Measurements from ENCODE around the gene STMN1. TPM values are rescaled to one million over a fixed set of nuclear protein-coding genes. Genes with fewer than 3 reads are reported as not detected.

The STMN1 gene
- total RNA-seq, 1 experiment from 2014 or later, result 418 TPM

DNA sequence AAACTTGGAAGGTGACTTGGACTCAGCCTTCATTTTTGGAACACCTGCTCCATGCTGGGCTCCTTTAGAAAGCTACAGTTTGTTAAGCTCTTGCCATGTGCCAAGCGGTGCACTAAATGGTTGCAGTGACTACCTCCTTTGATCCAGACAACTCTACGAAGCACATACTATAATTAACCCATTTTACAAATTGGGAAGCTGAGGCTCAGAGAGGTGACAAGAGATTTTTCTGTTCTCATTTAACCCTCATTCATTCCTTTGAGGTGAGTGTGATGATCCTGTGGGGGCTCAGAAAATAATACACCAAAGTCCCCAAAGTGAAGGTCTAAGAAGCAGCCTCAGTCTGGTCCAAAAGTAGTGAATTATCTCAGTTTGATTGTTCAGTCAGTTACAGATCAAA is 29.1 kb downstream of the STMN1 start:
- Mint-ChIP-seq H3K27ac (no peak overlapping the region), H3K9me3 (no peaks in the 10 kb centered on the region), H3K27me3 (ENCODE audit: low read depth) (peaks cover 21% of the 10 kb centered on the region), H3K4me3 (no peak overlapping the region), H3K36me3 (no peaks in the 10 kb centered on the region), H3K4me1 (peaks cover 12% of the 10 kb centered on the region)
- ChIA-PET CTCF (interaction anchor here (4.1 kb wide), 1 partner anchor 19 kb away, joined by 55 read pairs; no protein-coding TSS in a partner anchor), POLR2A (no interaction called here)
- ATAC-seq (no peak), DNase-seq (ENCODE audit: low spot score) (no peak)
- TF ChIP-seq SMAD4 (CRISPR knock-in tag; IDR thresholded peaks at IDR 0.05), result no peak
- TF ChIP-seq, protein P1, sequence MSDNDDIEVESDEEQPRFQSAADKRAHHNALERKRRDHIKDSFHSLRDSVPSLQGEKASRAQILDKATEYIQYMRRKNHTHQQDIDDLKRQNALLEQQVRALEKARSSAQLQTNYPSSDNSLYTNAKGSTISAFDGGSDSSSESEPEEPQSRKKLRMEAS (CRISPR knock-in tag; IDR thresholded peaks at IDR 0.05), result no peak
- TF ChIP-seq, protein P2, sequence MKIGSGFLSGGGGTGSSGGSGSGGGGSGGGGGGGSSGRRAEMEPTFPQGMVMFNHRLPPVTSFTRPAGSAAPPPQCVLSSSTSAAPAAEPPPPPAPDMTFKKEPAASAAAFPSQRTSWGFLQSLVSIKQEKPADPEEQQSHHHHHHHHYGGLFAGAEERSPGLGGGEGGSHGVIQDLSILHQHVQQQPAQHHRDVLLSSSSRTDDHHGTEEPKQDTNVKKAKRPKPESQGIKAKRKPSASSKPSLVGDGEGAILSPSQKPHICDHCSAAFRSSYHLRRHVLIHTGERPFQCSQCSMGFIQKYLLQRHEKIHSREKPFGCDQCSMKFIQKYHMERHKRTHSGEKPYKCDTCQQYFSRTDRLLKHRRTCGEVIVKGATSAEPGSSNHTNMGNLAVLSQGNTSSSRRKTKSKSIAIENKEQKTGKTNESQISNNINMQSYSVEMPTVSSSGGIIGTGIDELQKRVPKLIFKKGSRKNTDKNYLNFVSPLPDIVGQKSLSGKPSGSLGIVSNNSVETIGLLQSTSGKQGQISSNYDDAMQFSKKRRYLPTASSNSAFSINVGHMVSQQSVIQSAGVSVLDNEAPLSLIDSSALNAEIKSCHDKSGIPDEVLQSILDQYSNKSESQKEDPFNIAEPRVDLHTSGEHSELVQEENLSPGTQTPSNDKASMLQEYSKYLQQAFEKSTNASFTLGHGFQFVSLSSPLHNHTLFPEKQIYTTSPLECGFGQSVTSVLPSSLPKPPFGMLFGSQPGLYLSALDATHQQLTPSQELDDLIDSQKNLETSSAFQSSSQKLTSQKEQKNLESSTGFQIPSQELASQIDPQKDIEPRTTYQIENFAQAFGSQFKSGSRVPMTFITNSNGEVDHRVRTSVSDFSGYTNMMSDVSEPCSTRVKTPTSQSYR (CRISPR knock-in tag; IDR thresholded peaks at IDR 0.05), result no peak
- no peak for TF ChIP-seq IRF2 (CRISPR knock-in tag; IDR thresholded peaks at IDR 0.05; ENCODE audit: borderline replicate concordance, low read depth)
- TF ChIP-seq, protein P3, sequence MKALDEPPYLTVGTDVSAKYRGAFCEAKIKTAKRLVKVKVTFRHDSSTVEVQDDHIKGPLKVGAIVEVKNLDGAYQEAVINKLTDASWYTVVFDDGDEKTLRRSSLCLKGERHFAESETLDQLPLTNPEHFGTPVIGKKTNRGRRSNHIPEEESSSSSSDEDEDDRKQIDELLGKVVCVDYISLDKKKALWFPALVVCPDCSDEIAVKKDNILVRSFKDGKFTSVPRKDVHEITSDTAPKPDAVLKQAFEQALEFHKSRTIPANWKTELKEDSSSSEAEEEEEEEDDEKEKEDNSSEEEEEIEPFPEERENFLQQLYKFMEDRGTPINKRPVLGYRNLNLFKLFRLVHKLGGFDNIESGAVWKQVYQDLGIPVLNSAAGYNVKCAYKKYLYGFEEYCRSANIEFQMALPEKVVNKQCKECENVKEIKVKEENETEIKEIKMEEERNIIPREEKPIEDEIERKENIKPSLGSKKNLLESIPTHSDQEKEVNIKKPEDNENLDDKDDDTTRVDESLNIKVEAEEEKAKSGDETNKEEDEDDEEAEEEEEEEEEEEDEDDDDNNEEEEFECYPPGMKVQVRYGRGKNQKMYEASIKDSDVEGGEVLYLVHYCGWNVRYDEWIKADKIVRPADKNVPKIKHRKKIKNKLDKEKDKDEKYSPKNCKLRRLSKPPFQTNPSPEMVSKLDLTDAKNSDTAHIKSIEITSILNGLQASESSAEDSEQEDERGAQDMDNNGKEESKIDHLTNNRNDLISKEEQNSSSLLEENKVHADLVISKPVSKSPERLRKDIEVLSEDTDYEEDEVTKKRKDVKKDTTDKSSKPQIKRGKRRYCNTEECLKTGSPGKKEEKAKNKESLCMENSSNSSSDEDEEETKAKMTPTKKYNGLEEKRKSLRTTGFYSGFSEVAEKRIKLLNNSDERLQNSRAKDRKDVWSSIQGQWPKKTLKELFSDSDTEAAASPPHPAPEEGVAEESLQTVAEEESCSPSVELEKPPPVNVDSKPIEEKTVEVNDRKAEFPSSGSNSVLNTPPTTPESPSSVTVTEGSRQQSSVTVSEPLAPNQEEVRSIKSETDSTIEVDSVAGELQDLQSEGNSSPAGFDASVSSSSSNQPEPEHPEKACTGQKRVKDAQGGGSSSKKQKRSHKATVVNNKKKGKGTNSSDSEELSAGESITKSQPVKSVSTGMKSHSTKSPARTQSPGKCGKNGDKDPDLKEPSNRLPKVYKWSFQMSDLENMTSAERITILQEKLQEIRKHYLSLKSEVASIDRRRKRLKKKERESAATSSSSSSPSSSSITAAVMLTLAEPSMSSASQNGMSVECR (CRISPR knock-in tag; IDR thresholded peaks at IDR 0.05; ENCODE audit: borderline replicate concordance), result no peak
- TF ChIP-seq JUN (CRISPR knock-in tag; IDR thresholded peaks at IDR 0.05), result no peak

DNA sequence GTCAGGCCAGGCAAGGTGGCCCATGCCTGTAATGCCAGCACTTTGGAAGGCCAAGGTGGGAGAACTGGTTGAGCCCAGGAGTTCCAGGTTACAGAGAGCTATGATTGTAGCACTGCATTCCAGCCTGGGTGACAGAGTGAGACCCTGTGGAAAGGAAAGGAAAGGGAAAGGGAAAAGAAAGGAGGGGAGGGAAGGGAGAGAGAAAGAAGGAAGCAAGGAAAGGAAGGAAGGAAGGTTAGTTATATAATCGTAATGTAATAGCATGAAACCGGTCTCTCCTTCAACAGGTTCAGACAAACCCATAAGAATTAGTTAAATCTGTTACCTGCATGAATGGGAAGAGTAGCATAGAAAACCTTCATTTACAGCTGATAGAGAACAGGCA is 29.5 kb downstream of the STMN1 start:
- DNase-seq (ENCODE audit: low spot score), result no peak
- Mint-ChIP-seq H3K27me3 (ENCODE audit: low read depth) (peaks cover 21% of the 10 kb centered on the region), H3K9me3 (no peaks in the 10 kb centered on the region), H3K4me1 (peaks cover 13% of the 10 kb centered on the region), H3K4me3 (no peak overlapping the region), H3K27ac (no peak overlapping the region), H3K36me3 (no peaks in the 10 kb centered on the region)
- ATAC-seq, result no peak
- CTCF ChIA-PET, result interaction anchor here (1.2 to 4.1 kb wide), 3 partner anchors 19 to 287 kb away, joined by 3 to 55 read pairs (median 6); no protein-coding TSS in a partner anchor
- POLR2A ChIA-PET, result interaction anchor here (2.5 kb wide), 1 partner anchor 16 kb away, joined by 16 read pairs; no protein-coding TSS in a partner anchor
- TF ChIP-seq, protein P4, sequence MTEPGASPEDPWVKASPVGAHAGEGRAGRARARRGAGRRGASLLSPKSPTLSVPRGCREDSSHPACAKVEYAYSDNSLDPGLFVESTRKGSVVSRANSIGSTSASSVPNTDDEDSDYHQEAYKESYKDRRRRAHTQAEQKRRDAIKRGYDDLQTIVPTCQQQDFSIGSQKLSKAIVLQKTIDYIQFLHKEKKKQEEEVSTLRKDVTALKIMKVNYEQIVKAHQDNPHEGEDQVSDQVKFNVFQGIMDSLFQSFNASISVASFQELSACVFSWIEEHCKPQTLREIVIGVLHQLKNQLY (CRISPR knock-in tag; IDR thresholded peaks at IDR 0.05), result no peak
- TF ChIP-seq, protein P5, sequence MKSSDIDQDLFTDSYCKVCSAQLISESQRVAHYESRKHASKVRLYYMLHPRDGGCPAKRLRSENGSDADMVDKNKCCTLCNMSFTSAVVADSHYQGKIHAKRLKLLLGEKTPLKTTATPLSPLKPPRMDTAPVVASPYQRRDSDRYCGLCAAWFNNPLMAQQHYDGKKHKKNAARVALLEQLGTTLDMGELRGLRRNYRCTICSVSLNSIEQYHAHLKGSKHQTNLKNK (CRISPR knock-in tag; IDR thresholded peaks at IDR 0.05), result no peak
- TF ChIP-seq, protein P6, sequence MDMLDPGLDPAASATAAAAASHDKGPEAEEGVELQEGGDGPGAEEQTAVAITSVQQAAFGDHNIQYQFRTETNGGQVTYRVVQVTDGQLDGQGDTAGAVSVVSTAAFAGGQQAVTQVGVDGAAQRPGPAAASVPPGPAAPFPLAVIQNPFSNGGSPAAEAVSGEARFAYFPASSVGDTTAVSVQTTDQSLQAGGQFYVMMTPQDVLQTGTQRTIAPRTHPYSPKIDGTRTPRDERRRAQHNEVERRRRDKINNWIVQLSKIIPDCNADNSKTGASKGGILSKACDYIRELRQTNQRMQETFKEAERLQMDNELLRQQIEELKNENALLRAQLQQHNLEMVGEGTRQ (CRISPR knock-in tag; IDR thresholded peaks at IDR 0.05), result no peak
- TF ChIP-seq MYBL2 (CRISPR knock-in tag; IDR thresholded peaks at IDR 0.05), result no peak
- no peak for TF ChIP-seq JAZF1 (CRISPR knock-in tag; IDR thresholded peaks at IDR 0.05)
- TF ChIP-seq, protein P7, sequence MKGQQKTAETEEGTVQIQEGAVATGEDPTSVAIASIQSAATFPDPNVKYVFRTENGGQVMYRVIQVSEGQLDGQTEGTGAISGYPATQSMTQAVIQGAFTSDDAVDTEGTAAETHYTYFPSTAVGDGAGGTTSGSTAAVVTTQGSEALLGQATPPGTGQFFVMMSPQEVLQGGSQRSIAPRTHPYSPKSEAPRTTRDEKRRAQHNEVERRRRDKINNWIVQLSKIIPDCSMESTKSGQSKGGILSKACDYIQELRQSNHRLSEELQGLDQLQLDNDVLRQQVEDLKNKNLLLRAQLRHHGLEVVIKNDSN (CRISPR knock-in tag; IDR thresholded peaks at IDR 0.05), result no peak
- TF ChIP-seq, protein P8, sequence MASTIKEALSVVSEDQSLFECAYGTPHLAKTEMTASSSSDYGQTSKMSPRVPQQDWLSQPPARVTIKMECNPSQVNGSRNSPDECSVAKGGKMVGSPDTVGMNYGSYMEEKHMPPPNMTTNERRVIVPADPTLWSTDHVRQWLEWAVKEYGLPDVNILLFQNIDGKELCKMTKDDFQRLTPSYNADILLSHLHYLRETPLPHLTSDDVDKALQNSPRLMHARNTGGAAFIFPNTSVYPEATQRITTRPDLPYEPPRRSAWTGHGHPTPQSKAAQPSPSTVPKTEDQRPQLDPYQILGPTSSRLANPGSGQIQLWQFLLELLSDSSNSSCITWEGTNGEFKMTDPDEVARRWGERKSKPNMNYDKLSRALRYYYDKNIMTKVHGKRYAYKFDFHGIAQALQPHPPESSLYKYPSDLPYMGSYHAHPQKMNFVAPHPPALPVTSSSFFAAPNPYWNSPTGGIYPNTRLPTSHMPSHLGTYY (CRISPR knock-in tag; IDR thresholded peaks at IDR 0.05), result no peak
- no peak for TF ChIP-seq ZNF232 (CRISPR knock-in tag; IDR thresholded peaks at IDR 0.05)
- no peak for TF ChIP-seq TCF7 (CRISPR knock-in tag; IDR thresholded peaks at IDR 0.05; ENCODE audit: low read depth)
- TF ChIP-seq, protein P2 (CRISPR knock-in tag; IDR thresholded peaks at IDR 0.05), result no peak
- TF ChIP-seq, protein P9, sequence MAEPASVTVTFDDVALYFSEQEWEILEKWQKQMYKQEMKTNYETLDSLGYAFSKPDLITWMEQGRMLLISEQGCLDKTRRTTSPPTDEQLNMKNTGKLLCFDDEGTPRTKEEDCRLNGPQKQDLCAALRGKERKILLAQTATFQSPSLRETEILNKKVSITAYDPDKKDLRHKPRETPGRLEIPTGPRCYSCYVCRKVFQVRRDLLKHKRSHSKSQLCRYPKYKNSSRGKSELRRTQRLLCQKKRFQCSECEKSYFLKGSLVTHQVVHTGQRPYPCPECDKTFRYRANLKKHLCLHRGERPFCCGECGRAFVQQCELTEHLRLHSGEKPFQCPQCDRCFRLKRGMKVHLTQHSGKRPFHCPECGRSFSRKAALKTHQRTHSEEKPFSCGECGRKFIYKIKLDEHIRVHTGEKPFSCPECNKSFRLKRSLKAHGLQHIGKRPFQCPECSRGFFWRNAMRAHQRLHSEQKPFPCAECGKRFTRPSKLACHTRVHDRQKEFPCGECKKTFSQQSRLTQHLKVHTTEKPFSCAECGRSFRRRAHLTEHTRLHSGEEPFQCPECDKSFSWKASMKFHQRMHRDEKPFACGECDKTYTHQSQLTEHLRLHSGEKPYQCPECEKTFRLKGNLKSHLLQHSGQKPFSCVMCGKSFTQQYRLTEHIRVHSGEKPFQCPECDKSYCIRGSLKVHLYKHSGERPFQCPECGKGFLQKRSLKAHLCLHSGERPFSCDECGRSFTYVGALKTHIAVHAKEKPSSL (CRISPR knock-in tag; conservative IDR thresholded peaks at IDR 0.05), result no peak
- no peak for TF ChIP-seq ETV6 (CRISPR knock-in tag; IDR thresholded peaks at IDR 0.05)
